Thyroid gland (tissue), 4 donors: ENCODE measurements around the gene PDZK1. TPM values are rescaled to one million over a fixed set of nuclear protein-coding genes. Genes with fewer than 3 reads are reported as not detected.

Source experiments
- DNase-seq, 2 donors: peaks; one replicate each; pipeline ENCODE4 v3.0.0-alpha.2; 2019
- H3K27ac ChIP-seq, 3 donors: fragments of 200-600 bp; sonication (generic); 1 replicate in 2 of 3; 2 replicates in 1 of 3; pipeline ENCODE4 v1.5.1; 2016 to 2019; ENCODE audit warnings: mild to moderate bottlenecking in 1 of 3, moderate library complexity in 1 of 3
- H3K27me3 ChIP-seq: fragments of 200-600 bp; sonication (generic); one replicate; pipeline ENCODE4 v1.5.1; 2019
- H3K36me3 ChIP-seq, 2 donors: fragments of 200-600 bp; sonication (generic); one replicate each; pipeline ENCODE4 v1.5.1; 2016 to 2019
- H3K4me1 ChIP-seq, 2 donors: fragments of 200-600 bp; sonication (generic); one replicate each; pipeline ENCODE4 v1.5.1; 2017 to 2019
- H3K4me3 ChIP-seq, 3 donors: fragments of 200-600 bp; sonication (generic); replicated peaks in 1 of 3; 1 replicate in 2 of 3; 2 replicates in 1 of 3; pipeline ENCODE4 v1.5.1; 2016; ENCODE audit warnings: mild to moderate bottlenecking in 1 of 3
- H3K9me3 ChIP-seq: fragments of 200-600 bp; sonication (generic); one replicate; pipeline ENCODE4 v1.5.1; 2017
- POLR2A ChIP-seq, 2 donors: fragments of 450-650 bp; IDR thresholded peaks; one replicate each; pipeline ENCODE4 v1.6.1; 2017; ENCODE audit warnings: antibody characterized with exemption in 2 of 2, mild to moderate bottlenecking in 2 of 2, moderate library complexity in 1 of 2
- WGBS, 2 donors: methylation state at CpG; one replicate each; pipeline ENCODE4 v1.1.5; 2017; 5-methylcytosine and 5-hydroxymethylcytosine counted together
- intact Hi-C: fragments of 100-400 bp; cut with DNase I; formaldehyde crosslinking; loops from one replicate; pipeline ENCODE4 v1.15.1; 2023
- total RNA-seq, 4 donors: library from RNA; depleted of rRNA; stranded (reverse); fragments of >200 nt; gene quantifications; one replicate each; pipeline ENCODE4 v1.2.3, GENCODE V29; 2016
- TF ChIP-seq, protein P1 (sequence below), 6 experiments: fragments of 200-600 bp in 3 of 6; fragments of 450-650 bp in 3 of 6; sonication (generic) in 3 of 6; IDR thresholded peaks; one replicate each; pipeline ENCODE4 v1.5.1; 2016 to 2019; ENCODE audit warnings: antibody characterized with exemption in 6 of 6, mild to moderate bottlenecking in 2 of 6, inconsistent platforms in 1 of 6, moderate library complexity in 1 of 6

Gene PDZK1
- under 1 TPM in 3 of 4 donors, not detected in 1; 0.27 to 0.56 (median 0.29) TPM for total RNA-seq

DNA sequence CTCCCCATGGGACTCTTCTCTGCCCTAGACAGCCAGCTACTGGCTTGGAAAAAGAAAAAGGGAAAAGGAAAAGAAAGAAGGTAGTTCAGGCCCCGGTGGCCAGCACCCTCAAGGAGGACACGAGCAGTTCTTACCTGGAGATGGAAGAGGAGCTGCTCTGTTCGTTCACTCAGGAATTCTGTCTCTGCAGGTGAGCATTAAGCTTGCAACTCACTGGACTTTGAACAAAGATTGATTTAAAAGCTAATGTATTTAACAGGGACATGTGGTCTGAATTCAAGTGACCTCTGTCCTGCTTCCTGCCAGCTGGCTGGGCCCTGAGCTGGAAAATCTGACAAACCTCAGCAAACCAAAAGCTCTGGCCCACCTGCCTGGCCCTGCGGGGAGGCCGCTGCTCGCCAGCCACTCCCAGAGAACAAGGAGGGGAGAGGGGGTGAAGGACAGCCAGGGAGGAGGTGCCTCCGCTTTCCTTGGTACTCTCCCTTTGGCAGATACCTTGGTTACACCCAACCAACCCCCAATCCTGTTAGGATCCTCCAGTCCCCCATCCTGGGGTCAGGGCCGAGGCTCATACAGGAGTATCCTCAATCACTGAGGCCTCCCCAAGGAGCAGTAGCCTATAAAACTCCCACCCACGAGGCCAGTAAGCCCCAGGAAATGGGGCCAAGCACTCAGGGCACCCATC, at the start of gene PDZK1:
PDZK1 (minus strand) TSS at position 186 of the 685 bp plus-strand sequence. CDS start 19,347 bp downstream, outside the sequence.
- peaks cover 7 to 8% of the 10 kb centered on the region in 2 donors for H3K4me1 ChIP-seq
- H3K9me3 ChIP-seq: no peaks in the 10 kb centered on the region
- intact Hi-C loops: no loop called here
- no peak within 1 kb of the TSS for H3K4me3 ChIP-seq
- no peaks in the 10 kb centered on the region for H3K36me3 ChIP-seq
- H3K27me3 ChIP-seq: no peaks in the 10 kb centered on the region
- WGBS, 2 donors: 82 to 86% methylated on average over 9 of the region's 9 CpGs
- DNase-seq: no peak
- TF ChIP-seq POLR2A (IDR thresholded peaks at IDR 0.05): no peak
- TF ChIP-seq, protein P1, sequence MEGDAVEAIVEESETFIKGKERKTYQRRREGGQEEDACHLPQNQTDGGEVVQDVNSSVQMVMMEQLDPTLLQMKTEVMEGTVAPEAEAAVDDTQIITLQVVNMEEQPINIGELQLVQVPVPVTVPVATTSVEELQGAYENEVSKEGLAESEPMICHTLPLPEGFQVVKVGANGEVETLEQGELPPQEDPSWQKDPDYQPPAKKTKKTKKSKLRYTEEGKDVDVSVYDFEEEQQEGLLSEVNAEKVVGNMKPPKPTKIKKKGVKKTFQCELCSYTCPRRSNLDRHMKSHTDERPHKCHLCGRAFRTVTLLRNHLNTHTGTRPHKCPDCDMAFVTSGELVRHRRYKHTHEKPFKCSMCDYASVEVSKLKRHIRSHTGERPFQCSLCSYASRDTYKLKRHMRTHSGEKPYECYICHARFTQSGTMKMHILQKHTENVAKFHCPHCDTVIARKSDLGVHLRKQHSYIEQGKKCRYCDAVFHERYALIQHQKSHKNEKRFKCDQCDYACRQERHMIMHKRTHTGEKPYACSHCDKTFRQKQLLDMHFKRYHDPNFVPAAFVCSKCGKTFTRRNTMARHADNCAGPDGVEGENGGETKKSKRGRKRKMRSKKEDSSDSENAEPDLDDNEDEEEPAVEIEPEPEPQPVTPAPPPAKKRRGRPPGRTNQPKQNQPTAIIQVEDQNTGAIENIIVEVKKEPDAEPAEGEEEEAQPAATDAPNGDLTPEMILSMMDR (IDR thresholded peaks at IDR 0.05): no peak
- H3K27ac ChIP-seq: no peak within 1 kb of the TSS

DNA sequence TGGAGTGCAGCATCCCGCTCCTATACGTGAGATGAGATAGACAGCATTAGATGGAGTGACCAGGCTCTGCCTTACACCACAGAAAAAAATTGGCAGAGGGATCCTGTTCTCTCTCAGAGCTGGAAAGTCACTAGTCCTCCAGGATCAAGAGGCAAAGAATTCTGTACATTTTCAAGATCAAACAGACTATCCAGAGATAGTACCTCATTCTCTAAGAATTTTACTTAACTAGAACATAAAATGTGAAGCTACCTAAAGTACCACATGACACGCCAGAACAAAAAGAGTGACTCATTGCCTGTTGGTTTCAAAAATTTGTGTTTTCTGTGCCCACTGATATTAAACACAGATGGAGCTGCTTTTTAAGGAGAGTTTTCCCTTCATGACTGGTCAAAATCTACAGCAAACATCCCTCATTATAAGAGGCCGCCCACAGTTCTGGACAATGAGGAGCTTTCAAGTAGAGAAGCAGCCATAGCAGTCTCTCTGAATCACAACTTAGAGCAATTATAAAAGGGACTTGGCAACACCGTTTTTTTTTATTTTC, 44.4 kb upstream of the PDZK1 start:
- H3K9me3 ChIP-seq: no peaks in the 10 kb centered on the region

DNA sequence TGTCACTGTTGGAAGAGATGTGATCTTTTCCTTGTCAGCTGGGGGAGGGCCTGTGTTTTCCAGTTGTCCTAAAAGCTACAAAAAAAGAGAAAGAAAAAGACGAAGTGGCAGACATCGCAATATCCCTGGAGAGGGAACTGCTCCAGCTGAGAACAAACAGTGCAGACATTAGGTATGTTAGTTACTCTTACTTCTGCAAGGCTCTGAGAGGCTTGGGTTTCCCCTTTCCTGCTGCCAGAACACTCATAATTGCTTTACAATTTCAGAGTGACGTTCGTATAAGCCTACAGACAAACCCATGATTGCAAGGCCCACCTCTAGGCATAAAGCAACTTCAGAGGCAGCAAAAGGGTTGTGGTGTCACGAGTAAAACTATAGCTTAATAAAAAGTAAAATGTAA, 43.3 kb upstream of the PDZK1 start:
- no peak for TF ChIP-seq POLR2A (IDR thresholded peaks at IDR 0.05)
- TF ChIP-seq, protein P1 (IDR thresholded peaks at IDR 0.05): no peak
- Histone ChIP-seq H3K27me3 (no peaks in the 10 kb centered on the region), H3K27ac (no peak overlapping the region), H3K4me3 (no peak overlapping the region), H3K4me1 (no peaks in the 10 kb centered on the region), H3K9me3 (no peaks in the 10 kb centered on the region), H3K36me3 (peaks cover 22 to 32% of the 10 kb centered on the region in 2 donors)
- intact Hi-C loops: no loop called here
- WGBS, 2 donors: 82 to 85% methylated on average over 5 of the region's 5 CpGs
- no peak for DNase-seq

More for the DNA sequence above, 44.4 kb upstream of the PDZK1 start:
- Histone ChIP-seq H3K4me1 (no peaks in the 10 kb centered on the region), H3K4me3 (no peak overlapping the region), H3K36me3 (peaks cover 20 to 32% of the 10 kb centered on the region in 2 donors), H3K27ac (no peak overlapping the region), H3K27me3 (no peaks in the 10 kb centered on the region)
- intact Hi-C loops: no loop called here
- TF ChIP-seq, protein P1 (IDR thresholded peaks at IDR 0.05): no peak
- TF ChIP-seq POLR2A (IDR thresholded peaks at IDR 0.05): no peak
- 87 to 88% methylated on average over 5 of the region's 5 CpGs for WGBS, 2 donors
- no peak for DNase-seq

DNA sequence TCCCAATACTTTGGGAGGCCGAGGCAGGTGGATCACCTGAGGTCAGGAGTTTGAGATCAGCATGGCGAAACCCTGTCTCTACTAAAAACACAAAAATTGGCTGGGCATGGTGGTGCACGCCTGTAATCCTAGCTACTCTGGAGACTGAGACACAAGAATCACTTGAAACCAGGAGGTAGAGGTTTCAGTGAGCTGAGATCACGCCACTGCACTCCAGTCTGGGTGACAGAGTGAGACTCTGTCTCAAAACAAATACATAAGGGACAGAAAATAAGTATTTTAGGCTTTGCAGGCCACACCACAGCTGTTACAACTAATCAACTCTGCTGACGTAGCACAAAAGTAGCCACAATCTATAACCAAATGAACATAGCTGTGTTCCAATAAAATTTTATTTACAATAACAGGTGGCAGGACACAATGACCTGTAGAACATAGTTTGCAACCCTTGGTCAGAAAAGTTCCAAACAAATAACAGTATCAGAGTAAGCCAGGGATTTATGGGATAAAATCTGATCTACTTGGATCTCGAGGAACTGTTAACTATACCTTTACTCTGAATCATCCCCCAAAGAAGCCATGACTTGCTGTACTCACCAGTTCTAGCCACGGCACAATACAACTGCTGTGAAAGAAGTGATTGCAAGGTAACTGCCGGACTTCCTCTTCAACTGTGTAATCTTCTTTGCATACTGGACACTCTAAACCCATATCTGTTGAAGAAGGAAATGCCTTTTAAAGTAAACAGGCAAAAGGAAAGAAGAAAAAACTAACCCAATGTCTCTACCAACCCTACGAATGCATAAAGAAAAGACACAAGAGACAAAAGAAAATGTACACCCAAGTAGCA, 40.5 kb upstream of the PDZK1 start:
- Histone ChIP-seq H3K4me1 (no peaks in the 10 kb centered on the region), H3K4me3 (no peak overlapping the region), H3K27me3 (no peaks in the 10 kb centered on the region), H3K27ac (no peak overlapping the region), H3K9me3 (no peaks in the 10 kb centered on the region), H3K36me3 (peaks cover 29 to 39% of the 10 kb centered on the region in 2 donors)
- intact Hi-C loops: no loop called here
- TF ChIP-seq, protein P1 (IDR thresholded peaks at IDR 0.05): no peak
- no peak for TF ChIP-seq POLR2A (IDR thresholded peaks at IDR 0.05)
- WGBS, 2 donors: 96% methylated on average over 9 of the region's 9 CpGs
- no peak for DNase-seq
